ENCODE data around the gene TNFRSF18.

The TNFRSF18 gene

GRCh38 chr1:1161683-1162079 is 44.7 kb downstream of the TNFRSF18 start:
- TF ChIP-seq TAF1 (IDR thresholded peaks at IDR 0.05; ENCODE audit: borderline replicate concordance, low read depth, low read length) = no peak
- no peak for TF ChIP-seq POLR2A (IDR thresholded peaks at IDR 0.05; ENCODE audit: low read depth, low read length)
- TF ChIP-seq POLR2AphosphoS5 (IDR thresholded peaks at IDR 0.05; ENCODE audit: low read depth, low read length) = no peak
- FAIRE-seq = no peak
- no peak for DNase-seq (ENCODE audit: insufficient read length)

- no peak for TF ChIP-seq POLR2AphosphoS5 (IDR thresholded peaks at IDR 0.05; ENCODE audit: low read depth, low read length)
- DNase-seq (ENCODE audit: insufficient read length) = no peak
- no peak for FAIRE-seq
Observed at GRCh38 chr1:1161078-1161682, 45.2 kb downstream of the TNFRSF18 start.

GRCh38 chr1:1160281-1160930 is 46.0 kb downstream of the TNFRSF18 start:
- DNase-seq (ENCODE audit: insufficient read length) (no peak), FAIRE-seq (no peak)
- no peak for TF ChIP-seq POLR2AphosphoS5 (IDR thresholded peaks at IDR 0.05; ENCODE audit: low read depth, low read length)
- TF ChIP-seq TAF1 (IDR thresholded peaks at IDR 0.05; ENCODE audit: borderline replicate concordance, low read depth, low read length) = no peak
- no peak for TF ChIP-seq POLR2A (IDR thresholded peaks at IDR 0.05; ENCODE audit: low read depth, low read length)

- peak; percentile 85 for FAIRE-seq
- no peak; the same call in 1 of the 2 replicates for TF ChIP-seq POLR2A (IDR thresholded peaks at IDR 0.05; ENCODE audit: low read depth, low read length)
- no peak for TF ChIP-seq POLR2AphosphoS5 (IDR thresholded peaks at IDR 0.05; ENCODE audit: low read depth, low read length)
- TF ChIP-seq TAF1 (IDR thresholded peaks at IDR 0.05; ENCODE audit: borderline replicate concordance, low read depth, low read length) = 0 out of 2 replicates have a peak, but pooled peaks have one; percentile 10
- DNase-seq (ENCODE audit: insufficient read length) = peak; percentile 88
Observed at GRCh38 chr1:1157914-1158710, 48.3 kb downstream of the TNFRSF18 start.

DNA sequence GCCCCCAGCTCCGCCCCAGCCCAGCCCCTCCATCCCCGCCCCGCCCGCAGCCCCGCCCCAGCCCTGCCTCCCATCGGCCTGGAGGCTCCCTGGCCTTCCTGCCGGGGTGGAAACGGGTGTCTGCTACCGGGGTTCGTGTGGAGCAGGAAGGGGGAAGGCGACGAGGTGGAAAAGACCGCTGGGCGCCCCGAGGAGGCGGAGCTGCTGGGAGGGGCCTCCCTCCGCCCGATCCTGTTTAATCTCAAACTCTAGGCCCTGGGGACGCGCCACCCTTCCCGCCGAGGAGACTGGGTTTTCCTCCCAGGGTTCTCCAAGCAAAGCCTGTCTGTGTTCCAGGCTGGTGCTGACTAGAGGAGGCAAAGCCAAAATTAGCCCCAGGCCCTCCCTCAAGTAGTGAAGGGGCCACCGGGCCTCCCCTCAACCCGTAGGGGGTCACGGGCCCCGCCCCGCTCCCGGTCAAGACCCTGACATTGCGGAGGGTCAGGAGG is 48.9 kb downstream of the TNFRSF18 start:
- TF ChIP-seq POLR2A (IDR thresholded peaks at IDR 0.05; ENCODE audit: low read depth, low read length) (no peak), POLR2AphosphoS5 (IDR thresholded peaks at IDR 0.05; ENCODE audit: low read depth, low read length) (peak; percentile 19; the same call in 1 of the 2 replicates)
- peak; percentile 74 for FAIRE-seq
- peak; percentile 95 for DNase-seq (ENCODE audit: insufficient read length)

DNA sequence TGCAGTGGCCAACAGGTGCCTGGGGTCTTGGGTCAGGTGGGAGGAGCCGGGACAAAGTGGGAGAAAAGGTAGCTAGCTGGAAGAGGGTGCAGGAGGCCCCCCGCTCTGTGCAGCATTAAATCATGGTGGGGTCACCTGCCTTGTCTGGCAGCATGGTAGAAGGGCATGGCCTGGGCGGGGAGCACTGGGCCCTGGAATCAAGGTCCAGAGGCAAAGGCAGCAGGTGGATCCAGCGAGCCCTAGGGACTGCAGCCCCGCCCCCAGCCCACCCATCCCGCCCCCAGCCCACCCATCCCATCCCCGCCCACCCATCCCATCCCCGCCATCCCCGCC is 49.4 kb downstream of the TNFRSF18 start:
- FAIRE-seq (no peak), DNase-seq (ENCODE audit: insufficient read length) (no peak)
- TF ChIP-seq POLR2AphosphoS5 (IDR thresholded peaks at IDR 0.05; ENCODE audit: low read depth, low read length) (no peak), TAF1 (IDR thresholded peaks at IDR 0.05; ENCODE audit: borderline replicate concordance, low read depth, low read length) (no peak), POLR2A (IDR thresholded peaks at IDR 0.05; ENCODE audit: low read depth, low read length) (no peak)

DNA sequence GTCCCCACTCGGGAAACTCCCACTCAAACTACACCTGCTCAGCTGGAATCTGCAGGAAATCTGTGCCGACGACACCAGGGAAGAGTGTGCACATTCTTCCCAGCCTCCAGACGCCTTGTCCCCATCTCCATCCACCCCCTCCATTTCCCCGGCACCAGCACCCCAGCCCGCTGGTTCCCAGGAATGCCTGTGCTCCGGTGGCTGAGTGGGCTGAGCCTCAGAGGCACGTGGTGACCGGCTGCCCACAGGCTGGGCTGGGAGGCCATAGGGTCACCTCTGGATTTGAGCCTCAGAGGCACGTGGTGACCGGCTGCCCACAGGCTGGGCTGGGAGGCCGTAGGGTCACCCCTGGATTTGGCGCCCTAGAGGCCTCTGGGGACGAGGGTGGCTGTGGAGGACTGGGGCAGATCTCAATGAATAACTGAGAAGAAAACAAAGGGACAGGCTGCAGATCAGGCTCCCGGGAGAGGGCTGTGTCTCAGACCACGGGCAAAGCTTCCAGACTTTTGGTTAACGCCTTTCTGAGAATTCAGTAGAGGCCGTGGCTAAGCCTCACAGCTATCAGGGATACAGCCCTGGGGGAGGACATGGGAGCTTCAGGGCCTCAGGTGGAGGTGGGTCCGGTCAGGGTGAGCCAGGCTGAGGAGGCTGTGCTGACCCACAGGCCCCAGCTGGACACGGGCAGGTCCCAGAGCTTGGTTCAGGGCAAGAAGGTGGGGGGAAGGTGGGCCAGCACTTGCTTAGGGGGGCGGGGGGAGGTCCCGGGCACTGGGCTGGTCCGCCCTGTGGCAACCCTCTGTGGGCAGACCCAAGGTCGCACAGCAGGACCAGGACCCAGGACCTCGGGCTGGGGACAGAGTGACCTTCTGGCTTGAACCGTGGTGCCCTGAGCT is 50.0 kb downstream of the TNFRSF18 start:
- TF ChIP-seq POLR2A (IDR thresholded peaks at IDR 0.05; ENCODE audit: low read depth, low read length) (no peak), TAF1 (IDR thresholded peaks at IDR 0.05; ENCODE audit: borderline replicate concordance, low read depth, low read length) (no peak), POLR2AphosphoS5 (IDR thresholded peaks at IDR 0.05; ENCODE audit: low read depth, low read length) (no peak)
- no peak for DNase-seq (ENCODE audit: insufficient read length)
- no peak for FAIRE-seq

- FAIRE-seq (no peak), DNase-seq (ENCODE audit: insufficient read length) (no peak)
- no peak for TF ChIP-seq TAF1 (IDR thresholded peaks at IDR 0.05; ENCODE audit: borderline replicate concordance, low read depth, low read length)
Observed at GRCh38 chr1:1155258-1155657, 51.1 kb downstream of the TNFRSF18 start.

DNA sequence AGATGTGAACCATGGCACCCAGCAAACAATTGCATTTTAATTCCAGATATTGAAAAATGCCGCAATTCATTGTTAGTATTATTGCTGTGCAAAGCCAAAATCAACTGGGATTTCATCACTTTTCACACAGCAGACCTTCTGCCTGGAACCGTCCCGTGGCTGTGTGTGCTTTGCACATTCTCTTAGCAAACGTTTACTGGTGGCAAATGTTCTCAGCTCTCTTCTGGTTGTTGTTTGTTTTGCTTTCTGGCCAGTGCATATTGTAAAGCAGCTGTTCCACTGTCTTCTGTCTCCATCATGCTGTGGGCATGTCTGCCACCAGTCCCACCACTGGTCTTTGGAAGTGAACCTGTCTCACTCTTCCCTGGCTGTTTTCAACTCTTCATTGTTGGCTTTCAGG is 52.5 kb downstream of the TNFRSF18 start:
- DNase-seq (ENCODE audit: insufficient read length) = no peak
- FAIRE-seq = no peak
- TF ChIP-seq TAF1 (IDR thresholded peaks at IDR 0.05; ENCODE audit: borderline replicate concordance, low read depth, low read length) = no peak
- no peak for TF ChIP-seq POLR2AphosphoS5 (IDR thresholded peaks at IDR 0.05; ENCODE audit: low read depth, low read length)
- no peak for TF ChIP-seq POLR2A (IDR thresholded peaks at IDR 0.05; ENCODE audit: low read depth, low read length)

Data from GM12892 (cell line).